Measurements from ENCODE around the gene C9orf50.

Gene C9orf50

GRCh38 chr9:129587487-129588262, 33.2 kb downstream of the C9orf50 start:
- DNase-seq = peak; percentile 55

- no peak for DNase-seq
Measured at GRCh38 chr9:129586685-129587084, 34.2 kb downstream of the C9orf50 start.

- no peak for DNase-seq
Measured at GRCh38 chr9:129586245-129586644, 34.7 kb downstream of the C9orf50 start.

GRCh38 chr9:129585352-129585751, 35.5 kb downstream of the C9orf50 start:
- DNase-seq = no peak

DNA sequence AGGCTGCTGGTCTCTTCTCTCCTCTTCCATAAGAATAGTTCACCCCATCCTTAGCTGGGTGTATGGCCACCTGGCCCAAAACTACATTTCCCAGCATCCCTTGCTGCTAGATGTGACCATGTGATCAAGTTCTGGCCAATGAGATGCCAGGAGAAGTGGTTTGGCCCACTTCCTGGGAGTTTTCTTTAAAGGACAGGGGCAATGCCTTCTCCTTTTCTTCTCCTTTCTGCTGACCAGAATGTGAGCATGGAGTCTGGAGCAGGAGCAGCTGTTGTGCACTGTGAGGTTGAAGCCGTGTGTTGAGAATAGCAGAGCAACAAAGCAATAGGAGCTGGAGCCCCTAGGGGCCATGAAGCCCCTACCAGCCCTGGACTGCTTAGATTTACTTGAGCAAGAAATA, 36.8 kb downstream of the C9orf50 start:
- peak; percentile 87 for DNase-seq

GRCh38 chr9:129583308-129584038, 37.4 kb downstream of the C9orf50 start:
- DNase-seq = no peak

DNA sequence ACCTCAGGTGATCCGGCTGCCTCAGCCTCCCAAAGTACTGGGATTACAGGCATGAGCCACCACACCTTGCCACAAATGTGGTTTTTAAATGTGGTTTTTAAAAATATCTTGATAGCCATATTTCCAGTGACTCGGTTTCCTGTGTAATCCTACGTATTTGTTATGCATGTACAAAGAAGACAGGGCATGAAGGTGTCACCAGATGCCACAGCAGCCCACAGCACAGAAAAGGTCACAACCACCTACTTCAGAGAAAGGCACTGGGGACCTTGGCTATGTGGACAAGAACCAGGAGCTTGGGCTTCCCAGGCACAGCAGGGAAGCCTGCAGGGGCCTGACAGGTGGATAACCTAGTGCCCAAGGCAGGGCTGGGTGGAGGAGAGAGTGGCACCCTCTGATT, 38.0 kb downstream of the C9orf50 start:
- no peak for DNase-seq

DNA sequence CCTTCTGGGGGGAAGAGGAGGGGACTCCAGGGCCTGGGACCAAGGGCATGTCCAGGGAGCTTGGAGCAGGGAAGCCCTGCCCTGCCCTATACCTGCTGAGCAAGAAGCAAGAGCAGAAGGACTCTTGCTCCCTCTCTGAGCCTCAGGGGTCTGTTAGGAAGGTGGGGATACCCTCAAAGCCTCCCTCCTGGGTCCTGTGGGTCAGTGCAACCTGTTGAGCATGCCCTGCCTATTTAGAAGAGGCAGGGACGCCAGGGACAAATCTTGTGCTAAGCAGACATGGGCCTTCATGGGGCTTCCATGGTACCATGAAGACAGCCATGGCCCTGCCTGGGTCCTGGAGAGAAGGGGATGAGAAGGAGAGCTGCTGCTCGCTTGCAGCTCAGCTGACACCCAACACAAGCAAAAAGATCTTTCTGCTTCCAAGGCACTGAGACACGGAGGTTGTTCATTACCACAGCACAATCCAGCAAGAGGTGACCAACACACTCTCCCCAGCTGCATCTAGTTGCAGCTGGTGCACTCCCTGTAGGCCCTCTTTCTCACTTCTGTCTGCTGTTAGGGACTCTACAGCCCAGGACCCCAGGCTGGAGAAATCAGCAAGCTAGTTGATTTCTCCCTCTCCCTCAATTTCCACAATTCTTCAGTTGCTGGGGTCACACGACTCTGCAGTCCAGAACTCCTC, 39.3 kb downstream of the C9orf50 start:
- DNase-seq = no peak

DNA sequence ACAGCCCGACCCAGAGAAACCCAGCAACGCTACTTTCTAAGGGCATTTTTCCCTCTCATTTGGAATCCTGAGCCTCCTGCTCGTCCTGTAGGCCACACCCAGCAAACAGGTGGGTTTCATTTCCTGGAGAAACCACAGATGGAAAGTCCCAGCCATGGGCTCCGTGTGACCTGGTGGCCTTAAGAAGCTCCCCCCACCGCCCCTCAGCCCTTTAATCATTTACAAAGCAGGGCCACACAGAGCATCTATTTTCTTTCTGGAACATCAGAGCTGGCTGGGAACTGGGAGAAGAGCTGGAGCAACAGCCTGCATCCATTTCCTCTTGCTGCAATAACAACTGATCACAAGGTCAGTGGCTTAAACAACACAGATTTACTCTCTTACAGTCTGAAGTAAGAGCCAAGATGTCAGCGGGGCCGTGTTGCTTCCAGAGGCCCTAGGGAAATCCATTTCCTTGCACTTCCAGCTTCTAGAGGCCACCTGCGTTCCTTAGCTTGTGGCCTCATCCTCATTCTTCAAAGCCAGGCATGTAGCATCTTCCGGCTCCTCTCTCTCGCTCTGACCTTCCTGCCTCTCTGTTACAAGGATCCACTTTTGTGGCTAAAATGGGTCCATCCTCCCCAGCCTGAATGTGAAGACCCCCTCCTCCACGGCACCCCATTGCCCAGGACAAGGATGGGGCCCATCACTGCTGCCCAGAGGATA, 40.5 kb downstream of the C9orf50 start:
- DNase-seq = no peak

DNA sequence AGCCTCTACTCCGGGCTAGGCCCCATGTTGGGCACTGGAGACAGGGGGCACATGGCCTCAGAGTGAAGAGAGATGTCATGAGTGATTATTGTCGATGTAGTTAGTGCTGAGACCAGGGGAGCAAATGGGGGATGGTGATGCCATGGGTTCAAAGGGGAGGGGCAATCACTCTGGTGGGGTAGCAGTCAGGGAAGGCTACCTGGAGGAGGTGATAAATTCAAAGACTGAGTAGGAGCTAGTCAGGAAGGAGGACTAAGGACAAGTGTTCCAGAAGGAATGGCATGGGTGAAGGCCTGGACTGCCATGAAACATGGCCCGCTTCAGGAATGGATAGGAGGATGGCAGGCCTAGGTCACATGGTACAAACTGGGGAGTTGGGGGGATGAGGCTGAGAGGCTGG, 41.6 kb downstream of the C9orf50 start:
- DNase-seq = no peak

DNA sequence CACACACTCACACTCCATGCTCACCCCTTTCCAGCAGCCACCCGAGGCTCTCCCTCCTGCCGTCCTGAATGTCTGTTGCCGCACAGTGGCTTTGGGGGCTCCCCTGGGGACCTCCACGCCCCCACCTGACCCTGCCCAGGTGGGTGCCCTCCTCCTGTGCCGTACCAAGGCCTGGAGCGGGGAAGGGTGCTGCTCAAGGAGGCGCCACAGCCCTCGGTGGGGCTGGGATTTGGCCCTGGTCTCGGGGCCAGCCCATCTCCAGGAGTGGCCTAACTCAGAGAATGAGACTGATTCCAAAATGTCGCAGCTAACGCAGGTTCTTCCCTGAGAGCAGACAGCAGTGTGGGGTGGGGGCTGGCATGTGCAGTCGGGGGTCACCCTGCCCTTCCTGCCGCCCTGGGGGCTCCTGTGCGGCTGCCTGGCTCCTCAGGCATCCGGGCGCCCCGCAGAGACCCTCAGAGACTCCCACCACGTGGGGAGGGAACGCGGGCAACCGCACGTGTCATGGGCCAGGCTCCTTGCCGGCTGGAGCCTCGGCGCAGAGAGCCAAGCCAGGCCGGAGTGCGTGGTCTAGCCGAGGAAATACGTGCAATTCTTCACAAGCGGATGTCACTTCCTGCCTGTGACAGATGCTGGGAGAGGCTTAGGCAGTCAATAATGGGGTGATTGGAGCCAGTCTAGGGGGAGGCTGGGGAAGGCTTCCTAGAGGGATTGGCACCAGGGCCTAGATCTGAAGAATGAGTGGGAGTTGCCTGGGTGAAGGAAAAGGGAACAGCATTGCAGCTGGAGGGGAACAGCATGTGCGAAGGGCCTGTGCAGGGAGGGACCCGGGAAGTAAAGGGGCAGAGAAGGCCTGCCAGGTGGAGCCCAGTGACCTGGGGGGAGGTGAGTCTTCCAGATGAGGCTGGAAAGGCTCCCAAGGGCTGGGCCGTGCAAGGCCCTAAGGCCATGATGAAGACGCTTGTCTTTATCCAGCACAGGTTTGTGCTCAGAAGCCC, 44.1 kb downstream of the C9orf50 start:
- DNase-seq = peak; percentile 92

DNA sequence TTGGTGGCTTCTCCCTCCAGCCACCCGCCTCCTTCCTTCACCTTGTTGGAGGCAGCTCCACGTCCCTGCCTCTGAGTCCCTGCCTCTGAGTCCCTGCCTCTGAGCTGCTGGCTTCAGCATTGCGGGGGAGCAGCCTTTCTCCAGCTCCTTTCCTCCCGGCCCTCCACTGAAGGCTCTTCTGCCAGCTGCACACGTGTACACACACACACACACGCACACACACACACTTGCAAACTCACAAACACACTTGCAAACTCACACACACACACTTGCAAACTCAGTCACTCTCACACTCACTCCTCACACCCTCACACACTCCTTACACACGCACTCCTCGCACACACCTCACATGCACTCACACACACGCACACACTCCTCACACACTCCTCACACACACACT, 45.1 kb downstream of the C9orf50 start:
- peak; percentile 66 for DNase-seq

DNA sequence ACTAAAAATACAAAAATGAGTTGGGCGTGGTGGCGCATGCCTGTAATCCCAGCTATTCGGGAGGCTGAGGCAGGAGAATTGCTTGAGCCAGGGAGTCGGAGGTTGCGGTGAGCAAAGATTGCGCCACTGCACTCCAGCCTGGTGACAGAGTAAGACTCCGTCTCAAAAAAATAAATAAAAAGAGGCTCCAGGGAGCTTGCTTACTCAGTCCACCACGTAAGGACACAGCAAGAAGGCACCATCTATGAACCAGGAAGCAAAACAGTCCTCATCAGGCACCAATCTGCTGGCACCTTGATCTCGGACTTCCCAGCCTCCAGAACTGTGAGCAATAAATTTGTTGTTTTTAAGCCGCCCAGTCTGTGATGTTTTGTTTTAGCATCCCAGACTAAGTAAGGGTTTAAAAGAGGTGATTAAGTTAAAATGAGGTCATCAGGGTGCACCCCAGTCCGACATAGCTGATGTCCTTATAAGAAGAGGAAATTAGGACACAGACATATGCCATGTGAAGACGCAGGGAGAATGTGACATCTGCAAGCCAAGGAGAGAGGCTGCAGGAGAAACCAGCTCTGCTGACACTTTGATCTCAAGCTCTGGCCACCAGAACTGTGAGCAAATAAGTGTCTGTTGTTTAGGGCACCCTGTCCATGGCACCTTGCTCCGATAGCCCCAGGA, 45.9 kb downstream of the C9orf50 start:
- DNase-seq = peak; percentile 75

DNA sequence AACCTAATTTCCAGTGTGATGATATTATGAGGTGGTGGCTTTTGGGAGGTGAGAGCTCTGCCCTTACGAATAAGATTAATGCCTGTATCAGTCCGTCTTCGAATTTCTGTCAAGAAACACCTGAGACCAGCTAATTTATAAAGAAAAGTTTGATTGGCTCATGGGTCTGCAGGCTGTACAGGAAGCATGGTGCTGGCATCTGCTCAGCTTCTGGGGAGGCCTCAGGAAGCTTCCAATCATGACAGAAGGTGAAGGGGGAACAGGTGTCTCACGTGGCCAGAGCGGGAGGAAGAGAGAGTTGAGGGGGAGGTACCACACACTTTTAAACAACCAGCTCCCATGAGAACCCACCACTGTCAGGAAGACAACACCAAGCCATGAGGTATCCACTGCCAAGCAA, 46.9 kb downstream of the C9orf50 start:
- no peak for DNase-seq

GRCh38 chr9:129572517-129572916, 48.4 kb downstream of the C9orf50 start:
- no peak for DNase-seq

GRCh38 chr9:129572052-129572425, 48.9 kb downstream of the C9orf50 start:
- no peak for DNase-seq

DNA sequence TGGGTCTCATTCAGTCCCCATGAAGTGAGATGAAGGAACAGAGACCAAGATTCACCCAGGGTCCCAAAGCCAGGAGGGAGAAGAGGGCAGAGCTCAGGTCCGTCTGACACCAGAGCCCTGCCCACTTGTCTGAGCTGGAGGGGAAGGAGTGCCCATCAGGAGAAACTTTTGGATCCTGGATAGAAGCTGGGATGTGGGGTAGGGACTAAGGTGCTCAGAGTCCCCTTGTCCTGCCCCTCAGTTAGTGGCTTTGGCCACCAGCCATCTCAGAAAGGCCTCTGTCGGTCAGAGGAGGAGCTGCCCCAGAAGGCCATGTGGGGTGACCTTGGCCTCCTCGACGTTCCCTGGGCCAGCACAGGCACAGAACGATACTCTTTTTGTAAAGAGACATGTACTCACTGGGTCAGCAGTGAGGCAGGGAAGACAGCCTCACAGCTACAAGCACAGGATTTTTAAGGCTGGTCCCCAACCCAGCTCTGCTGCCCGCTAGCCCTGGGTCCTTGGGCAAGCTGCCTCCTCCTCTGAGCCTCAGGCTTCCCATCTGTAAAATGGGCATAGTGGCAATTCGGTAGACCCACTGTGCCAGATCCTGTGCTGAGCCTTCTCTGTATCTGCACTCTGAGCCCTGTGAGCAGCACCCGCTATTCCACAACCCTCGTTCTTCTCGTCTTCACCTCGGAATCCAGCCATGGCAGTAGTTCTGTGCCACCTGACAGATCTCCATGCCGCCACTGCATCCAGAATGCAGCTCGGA, 49.4 kb downstream of the C9orf50 start:
- DNase-seq = no peak

DNA sequence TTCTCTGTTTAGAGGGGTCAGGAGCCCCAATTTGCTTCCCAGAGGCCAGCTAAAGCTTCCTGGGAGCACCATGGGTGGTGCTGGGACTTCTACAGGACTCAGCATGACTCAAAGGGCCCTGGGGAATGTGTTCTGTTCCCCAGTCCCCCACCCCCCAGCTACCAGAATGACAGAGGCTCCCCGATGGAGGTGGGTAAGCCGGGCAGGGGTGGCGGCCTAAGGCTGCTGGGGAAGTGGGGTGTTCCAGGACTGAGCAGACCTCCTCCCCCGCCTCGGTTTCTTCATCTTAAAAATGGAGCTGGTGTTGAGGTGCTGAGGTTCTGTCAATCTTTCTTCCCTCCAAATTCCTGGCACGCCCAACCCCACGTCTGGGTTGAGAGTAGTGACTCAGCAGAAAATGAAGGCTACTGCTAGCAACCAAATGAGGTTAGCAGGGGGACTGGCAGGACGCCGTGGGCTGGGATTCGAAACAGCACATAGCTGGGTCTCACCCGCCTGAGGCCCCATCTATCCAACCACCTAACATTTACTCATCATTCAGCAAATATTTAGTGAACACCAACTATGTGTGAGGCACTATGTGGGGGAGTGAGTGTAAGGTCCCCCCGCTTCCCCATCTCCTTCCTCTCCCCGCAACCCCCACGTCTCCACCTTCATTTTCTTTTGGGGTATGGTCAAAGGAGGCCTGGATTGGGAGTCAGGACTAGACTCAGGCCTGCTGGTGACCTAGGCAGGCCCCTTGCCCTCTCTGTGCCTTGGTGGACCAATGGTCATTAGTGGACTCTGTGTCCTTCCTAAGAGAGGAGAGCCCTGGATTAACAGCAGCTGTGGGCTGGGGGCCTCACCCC, 50.2 kb downstream of the C9orf50 start:
- DNase-seq = peak; percentile 99

Measured in fibroblast of skin of right biceps (primary cell).